Hematopoietic multipotent progenitor cell (in vitro differentiated cells): ENCODE results near the gene DLK2. TPM values are rescaled to one million over a fixed set of nuclear protein-coding genes. Genes with fewer than 3 reads are reported as not detected.

Source experiments
- small RNA-seq: library from RNA; depleted of rRNA; stranded (forward); fragments of <200 nt; gene quantifications from one replicate; pipeline ENCODE3, GENCODE V24; 2012
- total RNA-seq: library from RNA; depleted of rRNA; stranded (reverse); fragments of >200 nt; gene quantifications from one replicate; pipeline ENCODE4 v1.2.3, GENCODE V29; 2012

DLK2 gene
- total RNA-seq, 1 donor, result 0.27 TPM

Small RNAs within 50 kb of the gene (small RNA-seq; reads per million reads assigned to genes)
- not detected for gene MIR6780B
- not detected for gene RNU6-1113P

Other genes starting within 250 kb of the DLK2 start
- 92.9 TPM for gene DNPH1, start 226.1 kb downstream of the DLK2 start, total RNA-seq
- under 0.01 TPM for gene TTBK1, start 212.1 kb downstream of the DLK2 start, total RNA-seq
- not detected for gene SLC22A7, start 157.3 kb downstream of the DLK2 start, total RNA-seq
- 0.27 TPM for gene CRIP3, start 146.7 kb downstream of the DLK2 start, total RNA-seq
- gene ZNF318, start 85.9 kb downstream of the DLK2 start, total RNA-seq, result 6.7 TPM
- gene ABCC10, start 28.0 kb downstream of the DLK2 start, total RNA-seq, result 25.9 TPM
- 29.9 TPM for gene TJAP1, start 22.0 kb upstream of the DLK2 start, total RNA-seq
- gene LRRC73, start 54.8 kb upstream of the DLK2 start, total RNA-seq, result 0.27 TPM
- gene YIPF3, start 61.4 kb upstream of the DLK2 start, total RNA-seq, result 158 TPM
- gene POLR1C, start 61.5 kb upstream of the DLK2 start, total RNA-seq, result 17.5 TPM
- 24.2 TPM for gene XPO5, start 120.5 kb upstream of the DLK2 start, total RNA-seq
- gene POLH, start 120.6 kb upstream of the DLK2 start, total RNA-seq, result 8.3 TPM
- 64.1 TPM for gene GTPBP2, start 173.7 kb upstream of the DLK2 start, total RNA-seq
- gene MAD2L1BP, start 180.3 kb upstream of the DLK2 start, total RNA-seq, result 33.1 TPM
- 0.27 TPM for gene RSPH9, start 189.5 kb upstream of the DLK2 start, total RNA-seq
- gene MRPS18A, start 232.2 kb upstream of the DLK2 start, total RNA-seq, result 60.9 TPM